Measurements from ENCODE around the gene UNC13B. TPM values are rescaled to one million over a fixed set of nuclear protein-coding genes. Genes with fewer than 3 reads are reported as not detected.

The UNC13B gene
- total RNA-seq, 1 experiment from 2014 or later, result 17.6 TPM

DNA sequence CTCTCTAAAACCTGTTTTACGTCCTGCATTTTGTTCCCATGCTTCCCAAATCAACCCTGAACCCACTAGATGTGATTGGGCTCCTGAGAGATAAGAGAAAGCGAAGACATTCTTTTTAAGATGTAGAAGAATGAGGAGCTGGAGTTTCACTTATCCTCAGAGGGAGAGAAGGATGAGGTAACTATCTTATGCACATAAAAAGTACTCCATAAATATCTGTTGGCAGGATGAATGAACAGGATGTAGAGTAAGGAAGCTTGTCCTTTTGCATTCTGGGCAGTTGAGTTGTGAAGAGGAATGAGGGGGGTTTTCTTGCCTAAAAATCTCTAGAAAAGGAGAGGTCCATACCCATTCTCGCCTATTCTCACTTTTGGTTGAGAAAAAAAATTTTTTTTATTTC is 163.2 kb downstream of the UNC13B start:
- ATAC-seq, result no peak
- Histone ChIP-seq H3K27ac (ENCODE audit: low read depth, low read length) (no peak overlapping the region), H3K27me3 (ENCODE audit: insufficient read depth, low read length) (no peaks in the 10 kb centered on the region), H3K9ac (ENCODE audit: low read length) (no peak overlapping the region), H3K9me3 (ENCODE audit: control insufficient read depth in 1 of 2, insufficient read depth in 1 of 2, low read depth in 1 of 2, low read length in 2 of 2) (no peaks in the 10 kb centered on the region), H3K4me2 (ENCODE audit: low read length) (no peak overlapping the region), H3K9me2 (ENCODE audit: insufficient read depth) (no peaks in the 10 kb centered on the region), H2AFZ (ENCODE audit: low read depth, low read length, poor library complexity, severe bottlenecking) (no peak overlapping the region), H3K4me3 (replicated peaks in 1 of 2; ENCODE audit: low read depth in 1 of 2, low read length in 2 of 2) (no peak overlapping the region), H3K79me2 (ENCODE audit: insufficient read depth, low read length) (no peaks in the 10 kb centered on the region), H3K36me3 (ENCODE audit: control insufficient read depth in 1 of 2, insufficient read depth in 2 of 2, low read length in 2 of 2) (no peaks in the 10 kb centered on the region), H3K4me1 (ENCODE audit: control insufficient read depth in 1 of 2, insufficient read depth in 2 of 2, low read length in 2 of 2) (no peaks in the 10 kb centered on the region), H4K20me1 (ENCODE audit: insufficient read depth) (no peaks in the 10 kb centered on the region)
- no peak for TF ChIP-seq ELF1 (IDR thresholded peaks at IDR 0.05; ENCODE audit: borderline replicate concordance, low read depth)
- TF ChIP-seq SP1 (IDR thresholded peaks at IDR 0.05; ENCODE audit: low read depth), result no peak
- TF ChIP-seq ZNF274 (IDR thresholded peaks at IDR 0.05; ENCODE audit: low read depth, low read length), result no peak
- TF ChIP-seq FOSL1 (IDR thresholded peaks at IDR 0.05; ENCODE audit: low read depth), result no peak
- no peak for TF ChIP-seq ZFX (IDR thresholded peaks at IDR 0.05)
- TF ChIP-seq, protein P1, sequence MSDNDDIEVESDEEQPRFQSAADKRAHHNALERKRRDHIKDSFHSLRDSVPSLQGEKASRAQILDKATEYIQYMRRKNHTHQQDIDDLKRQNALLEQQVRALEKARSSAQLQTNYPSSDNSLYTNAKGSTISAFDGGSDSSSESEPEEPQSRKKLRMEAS (IDR thresholded peaks at IDR 0.05), result no peak
- no peak for TF ChIP-seq EGR1 (IDR thresholded peaks at IDR 0.05; ENCODE audit: low read depth)
- no peak for TF ChIP-seq POLR2AphosphoS5 (IDR thresholded peaks at IDR 0.05; ENCODE audit: low read depth, low read length)
- no peak for TF ChIP-seq JUND (IDR thresholded peaks at IDR 0.05)
- TF ChIP-seq RAD21 (IDR thresholded peaks at IDR 0.05; ENCODE audit: low read depth), result no peak
- no peak for TF ChIP-seq TCF7L2 (IDR thresholded peaks at IDR 0.05; ENCODE audit: borderline replicate concordance, extremely low read depth, insufficient read depth, insufficient read length)
- CTCF ChIA-PET, result no interaction called here
- no peak for DNase-seq (ENCODE audit: low read depth, low spot score)
- intact Hi-C loops (cut with micrococcal nuclease), result loop anchor here (10.0 kb wide), 1 partner anchor 120 kb away; no protein-coding TSS in a partner anchor
- no TSS peak for BruUV-seq (replicated peaks)
- RAD21 ChIA-PET (ENCODE audit: low non-redundant PET in 1 of 2, low total read pairs in 2 of 2, uncharacterized antibody in 2 of 2, unreplicated experiment in 2 of 2), result no interaction called here
- POLR2A ChIA-PET, result no interaction called here

DNA sequence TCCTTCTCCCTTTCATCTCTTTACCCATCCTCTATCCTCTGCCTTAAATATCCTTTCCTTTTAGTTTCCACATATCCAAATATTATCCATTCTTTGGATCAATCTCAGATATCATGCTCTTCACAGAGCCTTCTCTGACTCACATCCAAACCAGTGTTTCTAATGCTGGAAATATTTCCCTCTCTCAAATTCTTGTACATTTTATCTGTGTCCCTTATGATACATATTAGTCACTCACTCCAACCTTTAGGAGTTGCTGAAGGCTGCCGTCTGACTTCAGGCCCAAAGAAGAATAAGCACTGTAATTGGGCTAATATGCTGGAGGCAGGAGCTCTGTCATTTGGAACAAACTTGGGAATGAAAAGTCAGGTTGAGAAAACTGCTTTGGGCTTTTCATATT is 171.7 kb downstream of the UNC13B start:
- ATAC-seq (no peak), DNase-seq (ENCODE audit: low read depth, low spot score) (no peak)
- Histone ChIP-seq H3K79me2 (ENCODE audit: insufficient read depth, low read length) (no peaks in the 10 kb centered on the region), H4K20me1 (ENCODE audit: insufficient read depth) (no peaks in the 10 kb centered on the region), H3K4me1 (ENCODE audit: control insufficient read depth in 1 of 2, insufficient read depth in 2 of 2, low read length in 2 of 2) (no peaks in the 10 kb centered on the region), H3K9me3 (ENCODE audit: control insufficient read depth in 1 of 2, insufficient read depth in 1 of 2, low read depth in 1 of 2, low read length in 2 of 2) (no peaks in the 10 kb centered on the region), H2AFZ (ENCODE audit: low read depth, low read length, poor library complexity, severe bottlenecking) (no peak overlapping the region), H3K9me2 (ENCODE audit: insufficient read depth) (no peaks in the 10 kb centered on the region), H3K36me3 (ENCODE audit: control insufficient read depth in 1 of 2, insufficient read depth in 2 of 2, low read length in 2 of 2) (no peaks in the 10 kb centered on the region), H3K4me3 (replicated peaks in 1 of 2; ENCODE audit: low read depth in 1 of 2, low read length in 2 of 2) (no peak overlapping the region), H3K4me2 (ENCODE audit: low read length) (no peak overlapping the region), H3K27me3 (ENCODE audit: insufficient read depth, low read length) (no peaks in the 10 kb centered on the region), H3K9ac (ENCODE audit: low read length) (no peak overlapping the region), H3K27ac (ENCODE audit: low read depth, low read length) (no peak overlapping the region)
- TF ChIP-seq, protein P1 (IDR thresholded peaks at IDR 0.05), result no peak
- no peak for TF ChIP-seq POLR2AphosphoS5 (IDR thresholded peaks at IDR 0.05; ENCODE audit: low read depth, low read length)
- ChIA-PET POLR2A (no interaction called here), CTCF (no interaction called here), RAD21 (ENCODE audit: low non-redundant PET in 1 of 2, low total read pairs in 2 of 2, uncharacterized antibody in 2 of 2, unreplicated experiment in 2 of 2) (no interaction called here)
- intact Hi-C loops (cut with micrococcal nuclease), result no loop called here
- no TSS peak for BruUV-seq (replicated peaks)
